HUES48 (cell line): ENCODE measurements around the gene CHST10.
"Not testable (repeated sequence)": the region's sequence is repeated elsewhere in the genome, so short reads cannot be mapped to it uniquely, and the experiment has no call there.

Experiments
- H3K27ac ChIP-seq: one replicate; pipeline ENCODE4 v1.7.0; 2013; ENCODE audit warnings: low read depth, low read length, inconsistent platforms
- H3K27me3 ChIP-seq: 2 replicates; pipeline ENCODE4 v1.6.1; 2013; ENCODE audit warnings: mild to moderate bottlenecking, low read length; ENCODE audit not compliant: control insufficient read depth, insufficient read depth
- H3K36me3 ChIP-seq: 2 replicates; pipeline ENCODE4 v1.6.1; 2013; ENCODE audit warnings: low read length; ENCODE audit not compliant: control insufficient read depth, insufficient read depth
- H3K4me1 ChIP-seq: 2 replicates; pipeline ENCODE4 v1.6.1; 2013; ENCODE audit warnings: mild to moderate bottlenecking, low read length; ENCODE audit not compliant: control insufficient read depth, insufficient read depth
- H3K4me3 ChIP-seq: 2 replicates; pipeline ENCODE4 v1.5.1; 2013; ENCODE audit warnings: mild to moderate bottlenecking, low read depth, low read length
- H3K9ac ChIP-seq: 2 replicates; pipeline ENCODE4 v1.6.1; 2013; ENCODE audit warnings: mild to moderate bottlenecking, low read depth, low read length, moderate library complexity
- H3K9me3 ChIP-seq: 2 replicates; pipeline ENCODE4 v1.6.1; 2013; ENCODE audit warnings: low read length; ENCODE audit not compliant: control insufficient read depth, insufficient read depth

Gene CHST10

GRCh38 chr2:100416935-100417710, at the start of gene CHST10:
CHST10 (minus strand) TSS chr2:100417668; CDS start chr2:100406675, 10,993 bp downstream.
- peaks cover 8% of the 10 kb centered on the region; the same call in 1 of the 2 replicates for H3K36me3 ChIP-seq
- no peaks in the 10 kb centered on the region for H3K27me3 ChIP-seq
- H3K9me3 ChIP-seq, result no peaks in the 10 kb centered on the region
- peak within 1 kb of the TSS; percentile 75 for H3K9ac ChIP-seq
- H3K4me1 ChIP-seq, result peaks cover 49% of the 10 kb centered on the region
- peak within 1 kb of the TSS; percentile 91 for H3K4me3 ChIP-seq
- H3K27ac ChIP-seq, result peak within 1 kb of the TSS; percentile 81

- Histone ChIP-seq H3K9ac (no peak overlapping the region), H3K4me3 (no peak overlapping the region), H3K36me3 (no peaks in the 10 kb centered on the region), H3K27ac (no peak overlapping the region), H3K4me1 (no peaks in the 10 kb centered on the region), H3K27me3 (no peaks in the 10 kb centered on the region), H3K9me3 (peaks cover 47% of the 10 kb centered on the region)
These were observed 43.5 kb upstream of the CHST10 start for GRCh38 chr2:100460904-100461530.

GRCh38 chr2:100456357-100456756, 38.9 kb upstream of the CHST10 start:
- peaks cover 49% of the 10 kb centered on the region for H3K9me3 ChIP-seq
- H3K36me3 ChIP-seq, result not testable (repeated sequence)

GRCh38 chr2:100453853-100454252, 36.4 kb upstream of the CHST10 start:
- Histone ChIP-seq H3K9me3 (peaks cover 38% of the 10 kb centered on the region), H3K27me3 (no peaks in the 10 kb centered on the region)

More at GRCh38 chr2:100456357-100456756, 38.9 kb upstream of the CHST10 start:
- not testable (repeated sequence) for H3K4me1 ChIP-seq, H3K9ac ChIP-seq, H3K27ac ChIP-seq, H3K27me3 ChIP-seq, H3K4me3 ChIP-seq

GRCh38 chr2:100451734-100452133, 34.3 kb upstream of the CHST10 start:
- Histone ChIP-seq H3K4me3 (no peak overlapping the region), H3K36me3 (no peaks in the 10 kb centered on the region), H3K9me3 (peaks cover 27% of the 10 kb centered on the region), H3K27me3 (no peaks in the 10 kb centered on the region), H3K9ac (no peak overlapping the region), H3K4me1 (no peaks in the 10 kb centered on the region), H3K27ac (no peak overlapping the region)

More at GRCh38 chr2:100453853-100454252, 36.4 kb upstream of the CHST10 start:
- H3K9ac ChIP-seq, result no peak overlapping the region
- H3K4me3 ChIP-seq, result no peak overlapping the region
- H3K36me3 ChIP-seq, result no peaks in the 10 kb centered on the region
- no peak overlapping the region for H3K27ac ChIP-seq
- no peaks in the 10 kb centered on the region for H3K4me1 ChIP-seq

- no peaks in the 10 kb centered on the region for H3K4me1 ChIP-seq
- no peaks in the 10 kb centered on the region for H3K36me3 ChIP-seq
- no peak overlapping the region for H3K4me3 ChIP-seq
- H3K27ac ChIP-seq, result no peak overlapping the region
- H3K9me3 ChIP-seq, result peaks cover 25% of the 10 kb centered on the region
- H3K27me3 ChIP-seq, result no peaks in the 10 kb centered on the region
- no peak overlapping the region for H3K9ac ChIP-seq
These were observed 33.6 kb upstream of the CHST10 start for GRCh38 chr2:100451092-100451491.

- H3K4me3 ChIP-seq, result no peak overlapping the region
- no peak overlapping the region for H3K27ac ChIP-seq
- H3K9ac ChIP-seq, result no peak overlapping the region
- peaks cover 13% of the 10 kb centered on the region for H3K9me3 ChIP-seq
- no peaks in the 10 kb centered on the region for H3K4me1 ChIP-seq
- H3K27me3 ChIP-seq, result no peaks in the 10 kb centered on the region
- H3K36me3 ChIP-seq, result no peaks in the 10 kb centered on the region
These were observed 29.2 kb upstream of the CHST10 start for GRCh38 chr2:100446696-100447095.

GRCh38 chr2:100437751-100438150, 20.3 kb upstream of the CHST10 start:
- no peak overlapping the region for H3K4me3 ChIP-seq
- no peaks in the 10 kb centered on the region for H3K36me3 ChIP-seq
- no peaks in the 10 kb centered on the region for H3K9me3 ChIP-seq
- no peak overlapping the region for H3K9ac ChIP-seq
- H3K27me3 ChIP-seq, result no peaks in the 10 kb centered on the region
- H3K4me1 ChIP-seq, result no peaks in the 10 kb centered on the region
- H3K27ac ChIP-seq, result no peak overlapping the region

- H3K9ac ChIP-seq, result no peak overlapping the region
- no peaks in the 10 kb centered on the region for H3K4me1 ChIP-seq
- no peak overlapping the region for H3K4me3 ChIP-seq
- no peaks in the 10 kb centered on the region for H3K27me3 ChIP-seq
- H3K27ac ChIP-seq, result no peak overlapping the region
- no peaks in the 10 kb centered on the region; the same call in 1 of the 2 replicates for H3K9me3 ChIP-seq
- no peaks in the 10 kb centered on the region for H3K36me3 ChIP-seq
These were observed 12.3 kb upstream of the CHST10 start for GRCh38 chr2:100429726-100430125.

- H3K36me3 ChIP-seq, result no peaks in the 10 kb centered on the region
- H3K4me1 ChIP-seq, result no peaks in the 10 kb centered on the region
- H3K9me3 ChIP-seq, result no peaks in the 10 kb centered on the region; the same call in 1 of the 2 replicates
- H3K4me3 ChIP-seq, result no peak overlapping the region
- no peak overlapping the region for H3K27ac ChIP-seq
- H3K27me3 ChIP-seq, result no peaks in the 10 kb centered on the region
- H3K9ac ChIP-seq, result no peak overlapping the region
These were observed 10.3 kb upstream of the CHST10 start for GRCh38 chr2:100427627-100428258.

GRCh38 chr2:100427111-100427510, 9.6 kb upstream of the CHST10 start:
- Histone ChIP-seq H3K4me3 (no peak overlapping the region), H3K36me3 (no peaks in the 10 kb centered on the region), H3K9ac (no peak overlapping the region), H3K4me1 (no peaks in the 10 kb centered on the region), H3K27me3 (no peaks in the 10 kb centered on the region), H3K9me3 (no peaks in the 10 kb centered on the region; the same call in 1 of the 2 replicates), H3K27ac (no peak overlapping the region)
